IPS-18a (cell line): Measurements from ENCODE around the gene SFTA2.
"Not testable (repeated sequence)": the region's sequence is repeated elsewhere in the genome, so short reads cannot be mapped to it uniquely, and the experiment has no call there.

Source experiments
- H3K27ac ChIP-seq: one replicate; pipeline ENCODE4 v1.5.1; 2013; ENCODE audit warnings: low read length
- H3K27me3 ChIP-seq: one replicate; pipeline ENCODE4 v1.6.1; 2013; ENCODE audit warnings: mild to moderate bottlenecking, low read length; ENCODE audit not compliant: control insufficient read depth, insufficient read depth
- H3K36me3 ChIP-seq: one replicate; pipeline ENCODE4 v1.6.1; 2013; ENCODE audit warnings: low read depth, low read length; ENCODE audit not compliant: control insufficient read depth
- H3K4me1 ChIP-seq: one replicate; pipeline ENCODE4 v1.6.1; 2013; ENCODE audit warnings: low read depth, low read length; ENCODE audit not compliant: control insufficient read depth
- H3K4me3 ChIP-seq: one replicate; pipeline ENCODE4 v1.5.1; 2013; ENCODE audit warnings: low read length
- H3K9ac ChIP-seq: one replicate; pipeline ENCODE4 v1.6.1; 2013; ENCODE audit warnings: mild to moderate bottlenecking, low read length, moderate library complexity
- H3K9me3 ChIP-seq: one replicate; pipeline ENCODE4 v1.6.1; 2013; ENCODE audit warnings: low read depth, low read length; ENCODE audit not compliant: control insufficient read depth

The SFTA2 gene

GRCh38 chr6:30908700-30909099, 23.3 kb downstream of the SFTA2 start:
- Histone ChIP-seq H3K9me3 (no peaks in the 10 kb centered on the region), H3K27me3 (no peaks in the 10 kb centered on the region), H3K27ac (no peak overlapping the region), H3K9ac (peak overlapping the region; percentile 75), H3K4me1 (peaks cover 6% of the 10 kb centered on the region), H3K4me3 (peak overlapping the region; percentile 93), H3K36me3 (peaks cover 31% of the 10 kb centered on the region)

GRCh38 chr6:30907758-30908591, 24.0 kb downstream of the SFTA2 start, which contains the start of gene GTF2H4:
Gene GTF2H4 (plus strand): TSS chr6:30908207.
- H3K9me3 ChIP-seq, result no peaks in the 10 kb centered on the region
- H3K4me1 ChIP-seq, result peaks cover 6% of the 10 kb centered on the region
- peak within 1 kb of the TSS; percentile 93 for H3K4me3 ChIP-seq
- no peaks in the 10 kb centered on the region for H3K27me3 ChIP-seq
- peaks cover 31% of the 10 kb centered on the region for H3K36me3 ChIP-seq
- peak within 1 kb of the TSS; percentile 75 for H3K9ac ChIP-seq
- H3K27ac ChIP-seq, result peak within 1 kb of the TSS; percentile 45

DNA sequence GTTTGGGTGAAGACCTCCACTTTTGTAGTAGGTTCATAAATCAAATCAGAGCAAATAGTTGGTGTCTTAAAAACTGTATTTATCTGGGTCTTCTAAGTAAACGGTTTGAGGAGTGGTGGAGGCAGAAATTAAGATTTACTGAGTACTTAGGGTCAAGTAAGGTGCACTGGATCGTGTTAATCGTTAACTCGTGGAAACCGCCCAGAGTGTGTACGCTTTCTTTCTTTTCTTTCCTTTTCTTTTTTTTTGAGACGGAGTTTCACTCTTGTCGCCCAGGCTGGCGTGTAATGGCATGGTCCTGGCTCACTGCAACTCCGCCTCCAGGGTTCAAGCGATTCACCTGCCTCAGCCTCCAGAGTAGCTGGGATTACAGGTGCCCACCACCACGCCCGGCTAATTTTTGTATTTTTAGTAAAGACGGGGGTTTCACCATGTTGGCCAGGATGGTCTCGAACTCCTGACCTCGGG, 24.6 kb downstream of the SFTA2 start:
- H3K36me3 ChIP-seq, result peaks cover 28% of the 10 kb centered on the region
- not testable (repeated sequence) for H3K9me3 ChIP-seq, H3K27me3 ChIP-seq, H3K27ac ChIP-seq, H3K4me1 ChIP-seq
- peak overlapping the region; percentile 39 for H3K9ac ChIP-seq
- peak overlapping the region; percentile 93 for H3K4me3 ChIP-seq

- Histone ChIP-seq H3K36me3 (peaks cover 19% of the 10 kb centered on the region), H3K27me3 (no peaks in the 10 kb centered on the region), H3K27ac (no peak overlapping the region), H3K4me3 (no peak overlapping the region), H3K9ac (no peak overlapping the region), H3K4me1 (peaks cover 6% of the 10 kb centered on the region), H3K9me3 (no peaks in the 10 kb centered on the region)
These were observed 28.7 kb downstream of the SFTA2 start for GRCh38 chr6:30903236-30903635.

- Histone ChIP-seq H3K27ac (no peak overlapping the region), H3K9ac (no peak overlapping the region), H3K27me3 (no peaks in the 10 kb centered on the region), H3K4me3 (no peak overlapping the region), H3K9me3 (no peaks in the 10 kb centered on the region), H3K36me3 (peaks cover 24% of the 10 kb centered on the region), H3K4me1 (peaks cover 6% of the 10 kb centered on the region)
These were observed 29.3 kb downstream of the SFTA2 start for GRCh38 chr6:30902709-30903108.

GRCh38 chr6:30902196-30902595, 29.8 kb downstream of the SFTA2 start:
- not testable (repeated sequence) for H3K4me3 ChIP-seq, H3K4me1 ChIP-seq, H3K9ac ChIP-seq, H3K9me3 ChIP-seq, H3K27ac ChIP-seq, H3K27me3 ChIP-seq
- H3K36me3 ChIP-seq, result peaks cover 29% of the 10 kb centered on the region

- peaks cover 6% of the 10 kb centered on the region for H3K4me1 ChIP-seq
- peaks cover 34% of the 10 kb centered on the region for H3K36me3 ChIP-seq
- H3K4me3 ChIP-seq, result no peak overlapping the region
- H3K9ac ChIP-seq, result no peak overlapping the region
- no peaks in the 10 kb centered on the region for H3K27me3 ChIP-seq
- no peak overlapping the region for H3K27ac ChIP-seq
- no peaks in the 10 kb centered on the region for H3K9me3 ChIP-seq
These were observed 30.5 kb downstream of the SFTA2 start for GRCh38 chr6:30901436-30901835.

- Histone ChIP-seq H3K9ac (no peak overlapping the region), H3K36me3 (peaks cover 39% of the 10 kb centered on the region), H3K27ac (no peak overlapping the region), H3K4me1 (peaks cover 1% of the 10 kb centered on the region), H3K27me3 (no peaks in the 10 kb centered on the region), H3K9me3 (no peaks in the 10 kb centered on the region), H3K4me3 (no peak overlapping the region)
These were observed 31.0 kb downstream of the SFTA2 start for GRCh38 chr6:30900863-30901417.

DNA sequence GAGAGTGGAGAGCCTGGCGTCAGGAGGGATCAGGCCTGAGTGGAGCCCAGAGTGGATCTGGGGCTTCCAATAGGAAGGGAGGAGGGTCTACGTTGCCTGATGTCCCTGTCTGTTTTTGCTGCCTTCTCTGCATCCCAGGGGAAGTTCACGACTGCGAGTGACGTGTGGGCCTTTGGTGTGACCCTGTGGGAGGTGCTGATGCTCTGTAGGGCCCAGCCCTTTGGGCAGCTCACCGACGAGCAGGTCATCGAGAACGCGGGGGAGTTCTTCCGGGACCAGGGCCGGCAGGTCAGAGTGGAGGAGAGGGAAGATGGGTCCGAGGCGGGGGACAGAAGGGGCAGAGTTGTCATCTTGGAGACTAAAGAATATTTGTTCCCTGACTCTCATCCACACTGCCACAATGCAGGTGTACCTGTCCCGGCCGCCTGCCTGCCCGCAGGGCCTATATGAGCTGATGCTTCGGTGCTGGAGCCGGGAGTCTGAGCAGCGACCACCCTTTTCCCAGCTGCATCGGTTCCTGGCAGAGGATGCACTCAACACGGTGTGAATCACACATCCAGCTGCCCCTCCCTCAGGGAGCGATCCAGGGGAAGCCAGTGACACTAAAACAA, 33.1 kb downstream of the SFTA2 start:
- Histone ChIP-seq H3K4me1 (no peaks in the 10 kb centered on the region), H3K9me3 (no peaks in the 10 kb centered on the region), H3K27ac (no peak overlapping the region), H3K36me3 (peaks cover 60% of the 10 kb centered on the region), H3K27me3 (no peaks in the 10 kb centered on the region), H3K4me3 (no peak overlapping the region), H3K9ac (no peak overlapping the region)

DNA sequence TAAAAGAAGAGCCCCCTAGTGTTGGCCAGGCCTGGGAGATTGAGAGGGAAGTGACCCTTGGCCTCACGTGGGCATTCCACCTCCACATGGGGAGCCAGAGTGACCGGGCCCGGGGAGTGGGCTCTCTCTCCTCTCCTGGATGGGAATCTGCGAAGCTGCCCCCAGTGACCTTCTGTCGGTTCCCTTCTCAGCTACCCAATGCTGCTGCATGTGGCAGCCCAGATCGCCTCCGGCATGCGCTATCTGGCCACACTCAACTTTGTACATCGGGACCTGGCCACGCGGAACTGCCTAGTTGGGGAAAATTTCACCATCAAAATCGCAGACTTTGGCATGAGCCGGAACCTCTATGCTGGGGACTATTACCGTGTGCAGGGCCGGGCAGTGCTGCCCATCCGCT, 34.1 kb downstream of the SFTA2 start:
- H3K27me3 ChIP-seq, result no peaks in the 10 kb centered on the region
- H3K4me3 ChIP-seq, result no peak overlapping the region
- no peak overlapping the region for H3K27ac ChIP-seq
- H3K4me1 ChIP-seq, result no peaks in the 10 kb centered on the region
- peaks cover 70% of the 10 kb centered on the region for H3K36me3 ChIP-seq
- no peaks in the 10 kb centered on the region for H3K9me3 ChIP-seq
- no peak overlapping the region for H3K9ac ChIP-seq

- peaks cover 82% of the 10 kb centered on the region for H3K36me3 ChIP-seq
- no peak overlapping the region for H3K4me3 ChIP-seq
- no peaks in the 10 kb centered on the region for H3K9me3 ChIP-seq
- H3K9ac ChIP-seq, result no peak overlapping the region
- H3K27ac ChIP-seq, result no peak overlapping the region
- no peaks in the 10 kb centered on the region for H3K27me3 ChIP-seq
- H3K4me1 ChIP-seq, result no peaks in the 10 kb centered on the region
These were observed 35.4 kb downstream of the SFTA2 start for GRCh38 chr6:30896541-30896940.
